Testis (tissue), 2 donors: ENCODE results near the gene SLC44A5.

Experiments
- CTCF ChIP-seq, 3 experiments: fragments of 450-650 bp in 2 of 3; fragments of 200-600 bp in 1 of 3; sonication (generic) in 1 of 3; IDR thresholded peaks; one replicate each; pipeline ENCODE4 v1.5.1; 2016 to 2019; ENCODE audit warnings: antibody characterized with exemption in 3 of 3, mild to moderate bottlenecking in 2 of 3, moderate library complexity in 1 of 3
- POLR2A ChIP-seq: fragments of 450-650 bp; IDR thresholded peaks from one replicate; pipeline ENCODE4 v1.6.1; 2017; ENCODE audit warnings: antibody characterized with exemption, mild to moderate bottlenecking, moderate library complexity

GRCh38 chr1:75521658-75522057 is 89.3 kb downstream of the SLC44A5 start:
- TF ChIP-seq CTCF (IDR thresholded peaks at IDR 0.05) (no peak), POLR2A (no peak)
